Fibroblast of lung (primary cell): Measurements from ENCODE around the gene UPK3B.
"Not testable (repeated sequence)": the region's sequence is repeated elsewhere in the genome, so short reads cannot be mapped to it uniquely, and the experiment has no call there.

Source experiments
- EZH2 ChIP-seq: IDR thresholded peaks from 2 replicates; pipeline ENCODE4 v1.5.1; 2012; ENCODE audit warnings: low read length, control low read depth, mild to moderate bottlenecking; ENCODE audit errors: missing control alignments
- TF ChIP-seq, protein P1 (sequence below), 2 donors: IDR thresholded peaks in 1 of 2; conservative IDR thresholded peaks in 1 of 2; 1 replicate in 1 of 2; 2 replicates in 1 of 2; pipeline ENCODE4 v1.5.1; 2011 to 2012; ENCODE audit warnings: low read length in 2 of 2, control low read depth in 1 of 2, inconsistent platforms in 1 of 2, low read depth in 1 of 2, mild to moderate bottlenecking in 1 of 2

DNA sequence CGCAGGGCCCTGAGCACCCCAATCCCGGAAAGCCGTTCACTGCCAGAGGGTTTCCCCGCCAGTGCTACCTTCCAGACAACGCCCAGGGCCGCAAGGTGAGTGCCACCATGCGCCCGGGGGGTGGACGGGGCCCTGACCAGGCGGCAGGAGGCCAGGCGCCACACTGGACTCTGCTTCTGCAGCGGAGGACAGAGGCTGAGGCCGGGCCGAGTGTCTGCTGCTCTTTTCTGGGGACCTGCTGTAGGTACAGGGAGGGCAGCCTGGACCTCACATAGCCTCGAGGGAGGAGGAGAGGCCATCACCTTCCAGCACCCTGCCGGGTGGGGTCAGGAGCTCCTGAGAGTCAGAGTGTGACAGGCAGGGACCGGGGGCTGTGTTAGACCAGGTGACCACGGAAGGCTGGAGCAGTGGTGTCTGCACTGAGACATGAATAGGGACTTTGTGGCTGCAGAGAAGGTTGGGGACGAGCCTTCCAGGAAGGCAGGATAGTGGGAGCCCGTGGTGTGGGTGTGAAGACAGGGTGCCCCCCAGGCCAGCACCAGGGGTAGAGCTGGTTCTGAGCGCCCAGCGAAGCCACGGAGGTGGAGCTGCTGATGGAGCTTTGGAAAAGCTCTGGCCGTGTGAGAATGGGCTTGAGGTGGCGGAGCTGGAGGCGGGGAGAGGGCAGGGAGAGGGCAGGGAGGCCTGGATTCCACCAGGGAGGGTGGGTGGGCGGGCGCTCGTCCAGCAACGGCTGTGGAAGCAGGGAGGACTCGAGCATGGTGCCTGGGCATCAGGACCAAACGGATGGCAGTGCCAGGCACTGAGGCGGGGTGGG is 5.8 kb upstream of the UPK3B start:
- TF ChIP-seq EZH2 = not testable (repeated sequence)
- TF ChIP-seq, protein P1, sequence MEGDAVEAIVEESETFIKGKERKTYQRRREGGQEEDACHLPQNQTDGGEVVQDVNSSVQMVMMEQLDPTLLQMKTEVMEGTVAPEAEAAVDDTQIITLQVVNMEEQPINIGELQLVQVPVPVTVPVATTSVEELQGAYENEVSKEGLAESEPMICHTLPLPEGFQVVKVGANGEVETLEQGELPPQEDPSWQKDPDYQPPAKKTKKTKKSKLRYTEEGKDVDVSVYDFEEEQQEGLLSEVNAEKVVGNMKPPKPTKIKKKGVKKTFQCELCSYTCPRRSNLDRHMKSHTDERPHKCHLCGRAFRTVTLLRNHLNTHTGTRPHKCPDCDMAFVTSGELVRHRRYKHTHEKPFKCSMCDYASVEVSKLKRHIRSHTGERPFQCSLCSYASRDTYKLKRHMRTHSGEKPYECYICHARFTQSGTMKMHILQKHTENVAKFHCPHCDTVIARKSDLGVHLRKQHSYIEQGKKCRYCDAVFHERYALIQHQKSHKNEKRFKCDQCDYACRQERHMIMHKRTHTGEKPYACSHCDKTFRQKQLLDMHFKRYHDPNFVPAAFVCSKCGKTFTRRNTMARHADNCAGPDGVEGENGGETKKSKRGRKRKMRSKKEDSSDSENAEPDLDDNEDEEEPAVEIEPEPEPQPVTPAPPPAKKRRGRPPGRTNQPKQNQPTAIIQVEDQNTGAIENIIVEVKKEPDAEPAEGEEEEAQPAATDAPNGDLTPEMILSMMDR (conservative IDR thresholded peaks at IDR 0.05 in 1 of 2, IDR thresholded peaks at IDR 0.05 in 1 of 2; ENCODE audit: low read depth in 1 of 2, low read length in 2 of 2) = not testable (repeated sequence)
